HEK293 (cell line): ENCODE measurements around the gene ANKRD50.

Experiments
- HOXC10 ChIP-seq: sonication (generic); formaldehyde crosslinking; IDR thresholded peaks from 2 replicates; pipeline ENCODE4 v1.8.1; 2023; ENCODE audit warnings: mild to moderate bottlenecking, missing genetic modification reagents
- ZNF169 ChIP-seq: fragments of 450-650 bp; formaldehyde crosslinking; IDR thresholded peaks from 2 replicates; pipeline ENCODE4 v1.5.1; 2016; ENCODE audit warnings: missing biosample characterization, missing genetic modification characterization
- ZNF274 ChIP-seq, 2 experiments: fragments of 200-500 bp in 1 of 2; fragments of 450-650 bp in 1 of 2; sonication (Bioruptor generic) in 1 of 2; formaldehyde crosslinking in 1 of 2; IDR thresholded peaks; 2 replicates each; pipeline versions ENCODE4 v1.5.1 to v1.6.1; 2014 to 2016; ENCODE audit warnings: borderline replicate concordance in 1 of 2, inconsistent platforms in 1 of 2, low read length in 1 of 2, missing biosample characterization in 1 of 2, missing genetic modification characterization in 1 of 2
- ZNF292 ChIP-seq: fragments of 450-650 bp; formaldehyde crosslinking; IDR thresholded peaks from 2 replicates; pipeline ENCODE4 v1.5.1; 2016; ENCODE audit warnings: low read depth, missing biosample characterization, missing genetic modification characterization, borderline replicate concordance
- ZNF302 ChIP-seq: fragments of 450-650 bp; formaldehyde crosslinking; IDR thresholded peaks from 2 replicates; pipeline ENCODE4 v1.5.1; 2016; ENCODE audit warnings: missing biosample characterization, missing genetic modification characterization, low read depth
- ZNF510 ChIP-seq: fragments of 450-650 bp; formaldehyde crosslinking; IDR thresholded peaks from 2 replicates; pipeline ENCODE4 v1.5.1; 2018; ENCODE audit warnings: mild to moderate bottlenecking, missing genetic modification characterization, missing biosample characterization; ENCODE audit not compliant: insufficient replicate concordance
- ZNF571 ChIP-seq: fragments of 450-650 bp; formaldehyde crosslinking; IDR thresholded peaks from 2 replicates; pipeline ENCODE4 v1.5.0; 2017; ENCODE audit warnings: missing biosample characterization, missing genetic modification characterization
- TF ChIP-seq, protein P1 (sequence below): IDR thresholded peaks from 2 replicates; pipeline ENCODE4 v1.6.1; 2011; ENCODE audit warnings: mild to moderate bottlenecking, low read depth, low read length, borderline replicate concordance
- TF ChIP-seq, protein P2 (sequence below): fragments of 450-650 bp; formaldehyde crosslinking; IDR thresholded peaks from 2 replicates; pipeline ENCODE4 v1.5.1; 2016; ENCODE audit warnings: missing biosample characterization, missing genetic modification characterization
- TF ChIP-seq, protein P3 (sequence below): fragments of 450-650 bp; formaldehyde crosslinking; IDR thresholded peaks from 2 replicates; pipeline ENCODE4 v1.5.1; 2016; ENCODE audit warnings: missing biosample characterization, missing genetic modification characterization
- TF ChIP-seq, protein P4 (sequence below): fragments of 450-650 bp; formaldehyde crosslinking; IDR thresholded peaks from 2 replicates; pipeline ENCODE4 v1.5.1; 2016; ENCODE audit warnings: missing biosample characterization, missing genetic modification characterization
- TF ChIP-seq, protein P5 (sequence below): fragments of 450-650 bp; IDR thresholded peaks from 2 replicates; pipeline ENCODE4 v1.5.1; 2018; ENCODE audit warnings: missing biosample characterization, mild to moderate bottlenecking, missing genetic modification characterization

DNA sequence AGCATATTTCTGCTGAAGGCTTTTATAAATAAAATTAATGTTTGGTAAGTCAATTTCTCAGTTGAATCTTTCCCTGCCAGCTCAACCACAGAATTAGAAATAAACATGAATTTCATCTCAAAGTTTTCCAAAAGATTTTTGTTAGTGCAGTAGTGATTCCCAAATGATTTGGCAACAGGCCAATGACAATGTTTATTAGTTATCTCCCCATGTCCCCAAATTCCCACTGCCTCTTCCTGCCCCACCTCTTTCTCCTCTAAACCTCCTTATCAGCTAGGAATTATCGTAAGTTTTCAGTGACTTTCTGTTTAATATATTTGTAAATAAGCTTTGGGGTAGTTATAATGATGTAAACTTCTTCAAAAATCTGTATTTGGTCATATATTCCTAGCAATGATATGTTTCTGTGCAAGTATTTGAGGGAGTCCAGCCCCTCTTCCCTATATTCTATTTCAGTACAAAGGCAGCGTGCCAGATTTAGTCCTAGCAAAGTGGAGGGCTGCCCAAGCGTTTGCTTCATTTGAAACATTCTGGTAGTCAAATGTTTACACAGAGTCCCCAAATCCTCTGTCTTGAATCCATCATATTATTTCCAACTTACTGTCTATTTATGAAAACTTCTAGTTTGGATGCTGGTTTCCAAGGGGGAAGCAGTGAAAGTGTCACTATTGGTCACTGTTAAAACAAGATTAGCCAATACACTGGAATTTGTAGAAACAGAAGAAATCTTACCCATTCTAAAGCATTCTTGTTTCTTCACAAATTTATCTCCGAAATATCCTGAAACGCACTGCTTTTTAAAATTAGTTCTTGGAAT is 33.7 kb upstream of the ANKRD50 start:
- TF ChIP-seq, protein P1, sequence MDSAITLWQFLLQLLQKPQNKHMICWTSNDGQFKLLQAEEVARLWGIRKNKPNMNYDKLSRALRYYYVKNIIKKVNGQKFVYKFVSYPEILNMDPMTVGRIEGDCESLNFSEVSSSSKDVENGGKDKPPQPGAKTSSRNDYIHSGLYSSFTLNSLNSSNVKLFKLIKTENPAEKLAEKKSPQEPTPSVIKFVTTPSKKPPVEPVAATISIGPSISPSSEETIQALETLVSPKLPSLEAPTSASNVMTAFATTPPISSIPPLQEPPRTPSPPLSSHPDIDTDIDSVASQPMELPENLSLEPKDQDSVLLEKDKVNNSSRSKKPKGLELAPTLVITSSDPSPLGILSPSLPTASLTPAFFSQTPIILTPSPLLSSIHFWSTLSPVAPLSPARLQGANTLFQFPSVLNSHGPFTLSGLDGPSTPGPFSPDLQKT = no peak
- TF ChIP-seq ZNF169 (tag by site-specific recombination) (no peak), ZNF302 (tag by site-specific recombination) (no peak), ZNF274 (IDR thresholded peaks at IDR 0.05; ENCODE audit: low read length) (no peak), ZNF274 (tag by site-specific recombination; IDR thresholded peaks at IDR 0.05; ENCODE audit: borderline replicate concordance) (no peak), HOXC10 (CRISPR knock-in tag) (no peak), ZNF292 (tag by site-specific recombination) (no peak), ZNF510 (tag by site-specific recombination) (no peak), ZNF571 (tag by site-specific recombination) (no peak)
- TF ChIP-seq, protein P2, sequence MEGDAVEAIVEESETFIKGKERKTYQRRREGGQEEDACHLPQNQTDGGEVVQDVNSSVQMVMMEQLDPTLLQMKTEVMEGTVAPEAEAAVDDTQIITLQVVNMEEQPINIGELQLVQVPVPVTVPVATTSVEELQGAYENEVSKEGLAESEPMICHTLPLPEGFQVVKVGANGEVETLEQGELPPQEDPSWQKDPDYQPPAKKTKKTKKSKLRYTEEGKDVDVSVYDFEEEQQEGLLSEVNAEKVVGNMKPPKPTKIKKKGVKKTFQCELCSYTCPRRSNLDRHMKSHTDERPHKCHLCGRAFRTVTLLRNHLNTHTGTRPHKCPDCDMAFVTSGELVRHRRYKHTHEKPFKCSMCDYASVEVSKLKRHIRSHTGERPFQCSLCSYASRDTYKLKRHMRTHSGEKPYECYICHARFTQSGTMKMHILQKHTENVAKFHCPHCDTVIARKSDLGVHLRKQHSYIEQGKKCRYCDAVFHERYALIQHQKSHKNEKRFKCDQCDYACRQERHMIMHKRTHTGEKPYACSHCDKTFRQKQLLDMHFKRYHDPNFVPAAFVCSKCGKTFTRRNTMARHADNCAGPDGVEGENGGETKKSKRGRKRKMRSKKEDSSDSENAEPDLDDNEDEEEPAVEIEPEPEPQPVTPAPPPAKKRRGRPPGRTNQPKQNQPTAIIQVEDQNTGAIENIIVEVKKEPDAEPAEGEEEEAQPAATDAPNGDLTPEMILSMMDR (tag by site-specific recombination) = no peak
- TF ChIP-seq, protein P3, sequence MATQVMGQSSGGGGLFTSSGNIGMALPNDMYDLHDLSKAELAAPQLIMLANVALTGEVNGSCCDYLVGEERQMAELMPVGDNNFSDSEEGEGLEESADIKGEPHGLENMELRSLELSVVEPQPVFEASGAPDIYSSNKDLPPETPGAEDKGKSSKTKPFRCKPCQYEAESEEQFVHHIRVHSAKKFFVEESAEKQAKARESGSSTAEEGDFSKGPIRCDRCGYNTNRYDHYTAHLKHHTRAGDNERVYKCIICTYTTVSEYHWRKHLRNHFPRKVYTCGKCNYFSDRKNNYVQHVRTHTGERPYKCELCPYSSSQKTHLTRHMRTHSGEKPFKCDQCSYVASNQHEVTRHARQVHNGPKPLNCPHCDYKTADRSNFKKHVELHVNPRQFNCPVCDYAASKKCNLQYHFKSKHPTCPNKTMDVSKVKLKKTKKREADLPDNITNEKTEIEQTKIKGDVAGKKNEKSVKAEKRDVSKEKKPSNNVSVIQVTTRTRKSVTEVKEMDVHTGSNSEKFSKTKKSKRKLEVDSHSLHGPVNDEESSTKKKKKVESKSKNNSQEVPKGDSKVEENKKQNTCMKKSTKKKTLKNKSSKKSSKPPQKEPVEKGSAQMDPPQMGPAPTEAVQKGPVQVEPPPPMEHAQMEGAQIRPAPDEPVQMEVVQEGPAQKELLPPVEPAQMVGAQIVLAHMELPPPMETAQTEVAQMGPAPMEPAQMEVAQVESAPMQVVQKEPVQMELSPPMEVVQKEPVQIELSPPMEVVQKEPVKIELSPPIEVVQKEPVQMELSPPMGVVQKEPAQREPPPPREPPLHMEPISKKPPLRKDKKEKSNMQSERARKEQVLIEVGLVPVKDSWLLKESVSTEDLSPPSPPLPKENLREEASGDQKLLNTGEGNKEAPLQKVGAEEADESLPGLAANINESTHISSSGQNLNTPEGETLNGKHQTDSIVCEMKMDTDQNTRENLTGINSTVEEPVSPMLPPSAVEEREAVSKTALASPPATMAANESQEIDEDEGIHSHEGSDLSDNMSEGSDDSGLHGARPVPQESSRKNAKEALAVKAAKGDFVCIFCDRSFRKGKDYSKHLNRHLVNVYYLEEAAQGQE (tag by site-specific recombination) = no peak
- TF ChIP-seq, protein P4, sequence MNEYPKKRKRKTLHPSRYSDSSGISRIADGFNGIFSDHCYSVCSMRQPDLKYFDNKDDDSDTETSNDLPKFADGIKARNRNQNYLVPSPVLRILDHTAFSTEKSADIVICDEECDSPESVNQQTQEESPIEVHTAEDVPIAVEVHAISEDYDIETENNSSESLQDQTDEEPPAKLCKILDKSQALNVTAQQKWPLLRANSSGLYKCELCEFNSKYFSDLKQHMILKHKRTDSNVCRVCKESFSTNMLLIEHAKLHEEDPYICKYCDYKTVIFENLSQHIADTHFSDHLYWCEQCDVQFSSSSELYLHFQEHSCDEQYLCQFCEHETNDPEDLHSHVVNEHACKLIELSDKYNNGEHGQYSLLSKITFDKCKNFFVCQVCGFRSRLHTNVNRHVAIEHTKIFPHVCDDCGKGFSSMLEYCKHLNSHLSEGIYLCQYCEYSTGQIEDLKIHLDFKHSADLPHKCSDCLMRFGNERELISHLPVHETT (tag by site-specific recombination) = no peak
- TF ChIP-seq, protein P5, sequence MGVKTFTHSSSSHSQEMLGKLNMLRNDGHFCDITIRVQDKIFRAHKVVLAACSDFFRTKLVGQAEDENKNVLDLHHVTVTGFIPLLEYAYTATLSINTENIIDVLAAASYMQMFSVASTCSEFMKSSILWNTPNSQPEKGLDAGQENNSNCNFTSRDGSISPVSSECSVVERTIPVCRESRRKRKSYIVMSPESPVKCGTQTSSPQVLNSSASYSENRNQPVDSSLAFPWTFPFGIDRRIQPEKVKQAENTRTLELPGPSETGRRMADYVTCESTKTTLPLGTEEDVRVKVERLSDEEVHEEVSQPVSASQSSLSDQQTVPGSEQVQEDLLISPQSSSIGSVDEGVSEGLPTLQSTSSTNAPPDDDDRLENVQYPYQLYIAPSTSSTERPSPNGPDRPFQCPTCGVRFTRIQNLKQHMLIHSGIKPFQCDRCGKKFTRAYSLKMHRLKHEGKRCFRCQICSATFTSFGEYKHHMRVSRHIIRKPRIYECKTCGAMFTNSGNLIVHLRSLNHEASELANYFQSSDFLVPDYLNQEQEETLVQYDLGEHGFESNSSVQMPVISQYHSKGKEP = no peak
